Bronchial smooth muscle cell (primary cell): ENCODE results near the gene DNAH12. TPM values are rescaled to one million over a fixed set of nuclear protein-coding genes. Genes with fewer than 3 reads are reported as not detected.

Source experiments
- total RNA-seq: library from RNA; depleted of rRNA; stranded (reverse); fragments of >200 nt; gene quantifications from 2 replicates; pipeline ENCODE4 v1.2.1, GENCODE V29; 2014

The DNAH12 gene
- total RNA-seq = under 0.01 TPM in 2 replicates

GRCh38 chr3:57544181-57545125 lies at the start of gene DNAH12:
Gene DNAH12 (minus strand): TSS chr3:57544344. CDS start chr3:57542870, 1,474 bp downstream.

GRCh38 chr3:57555738-57556458 lies 11.8 kb upstream of the DNAH12 start, which contains the start of gene PDE12:
Gene PDE12 (plus strand): TSS chr3:57556274. CDS start chr3:57556380, 106 bp downstream.

DNA sequence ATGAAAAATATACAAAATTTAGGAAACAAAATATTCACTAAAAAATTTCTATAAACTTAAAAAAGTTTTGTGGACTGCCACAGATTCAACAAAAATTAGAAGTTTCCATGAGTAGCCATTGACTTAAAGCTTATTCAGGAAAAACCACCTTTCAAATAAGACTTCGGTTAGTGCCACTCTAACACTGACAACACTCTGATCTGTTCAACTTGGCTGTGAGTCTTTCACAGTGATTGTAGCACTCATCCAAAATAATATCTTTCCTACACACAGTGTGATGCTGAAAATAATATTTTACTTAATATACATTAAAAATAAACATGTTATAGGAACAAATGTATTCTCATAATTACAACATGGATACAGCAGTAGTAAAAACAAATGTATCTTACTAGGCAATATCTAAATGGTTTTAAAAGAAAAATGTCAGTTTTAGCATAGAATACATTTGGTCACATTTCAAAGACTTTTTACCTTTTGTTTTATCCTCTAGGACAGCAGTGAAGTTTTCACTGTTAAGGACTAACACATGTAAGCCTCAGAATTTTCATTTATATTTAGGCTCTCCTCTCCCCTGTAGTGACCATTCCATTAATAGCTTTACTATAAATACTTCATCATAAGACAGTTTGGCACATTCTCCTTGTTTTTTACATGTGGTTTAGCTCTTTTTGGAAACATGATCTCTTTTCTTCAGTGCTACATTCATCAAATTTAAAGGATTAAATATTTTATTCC lies 251.8 kb downstream of the DNAH12 start, which contains the start of gene ASB14:
TSS of gene ASB14 (minus strand) at position 527 of the 738 bp plus-strand sequence. CDS start 652 bp downstream, outside the sequence.

Other genes with a start within 250 kb of the DNAH12 start
- 6.3 and 9.4 TPM in 2 replicates for gene PDE12, start 11.9 kb upstream of the DNAH12 start, total RNA-seq
- 91.3 and 147 TPM in 2 replicates for gene ARF4, start 53.0 kb upstream of the DNAH12 start, total RNA-seq
- 9.6 and 9.7 TPM in 2 replicates for gene DENND6A, start 148.7 kb upstream of the DNAH12 start, total RNA-seq
- 30.2 and 35.9 TPM in 2 replicates for gene SLMAP, start 212.0 kb upstream of the DNAH12 start, total RNA-seq